Hepatocyte (in vitro differentiated cells): Measurements from ENCODE around the gene TTBK2.

Source experiments
- CTCF ChIP-seq: fragments of 200-600 bp; sonication (generic); IDR thresholded peaks from 2 replicates; pipeline ENCODE4 v1.5.1; 2016; ENCODE audit warnings: antibody characterized with exemption, mild to moderate bottlenecking; ENCODE audit not compliant: poor library complexity
- EZH2phosphoT487 ChIP-seq: fragments of 200-600 bp; sonication (generic); IDR thresholded peaks from one replicate; pipeline ENCODE4 v1.6.1; 2018; ENCODE audit warnings: antibody characterized with exemption, mild to moderate bottlenecking, low read depth, moderate library complexity; ENCODE audit not compliant: unreplicated experiment, severe bottlenecking

GRCh38 chr15:42695527-42696071 is 225.0 kb downstream of the TTBK2 start:
- TF ChIP-seq CTCF, result no peak
- TF ChIP-seq EZH2phosphoT487, result no peak
